K562 (cell line): ENCODE data around the gene IQGAP3. TPM values are rescaled to one million over a fixed set of nuclear protein-coding genes. Genes with fewer than 3 reads are reported as not detected.

ENCODE experiments used
- ATAC-seq: fragments of 200-7000 bp; cut with Tn5 transposase; 3 replicates; pipeline ENCODE4 v1.9.1; 2020; ENCODE audit warnings: moderate library complexity
- BruUV-seq: library from RNA; stranded (reverse); fragments of 400-500 nt; replicated peaks from 2 replicates; lab custom pipeline; 2021; lab: Mats Ljungman, UMichigan
- CTCF ChIA-PET: fragments of 300-600 bp; formaldehyde crosslinking; extraction: SDS; loops from one replicate; lab custom pipeline; 2021; ENCODE audit warnings: low intra/inter-chr PET ratio; lab: Yijun Ruan, JAX
- POLR2A ChIA-PET: fragments of 300-600, 350-650 bp; sonication (Branson Sonifier 250); formaldehyde crosslinking; extraction: SDS; loops from one replicate; lab custom pipeline; 2021; ENCODE audit warnings: antibody characterized with exemption, inconsistent platforms; lab: Yijun Ruan, JAX
- DNase-seq, 4 experiments: peaks; one replicate each; pipeline versions ENCODE4 v3.0.0 to v3.0.0-alpha.2; 2011 to 2018; ENCODE audit warnings: low spot score in 3 of 4, mixed read lengths in 3 of 4; ENCODE audit errors: extremely low read depth in 1 of 4
- FAIRE-seq: peaks from 2 replicates; lab custom pipeline; 2011; peaks lifted over from hg19 to GRCh38; lab: Jason Lieb, UNC
- H2AFZ ChIP-seq: 2 replicates; pipeline ENCODE4 v1.6.0; 2011; ENCODE audit warnings: low read depth, low read length, control low read depth, inconsistent platforms
- H3K27ac ChIP-seq: fragments of 200-600 bp; 3 replicates; pipeline ENCODE4 v1.8.0; 2011; ENCODE audit warnings: low read depth, mild to moderate bottlenecking, control low read depth, inconsistent platforms, low read length, moderate library complexity, mixed read lengths; ENCODE audit errors: extremely low read depth
- H3K27me3 ChIP-seq, 2 experiments: fragments of 300-600 bp in 1 of 2; 2 replicates in 1 of 2; 3 replicates in 1 of 2; pipeline versions ENCODE4 v1.6.0 to v1.8.0; 2011; ENCODE audit warnings: inconsistent platforms in 2 of 2, low read length in 2 of 2, mild to moderate bottlenecking in 1 of 2, mixed read lengths in 1 of 2, moderate library complexity in 1 of 2; ENCODE audit not compliant: control insufficient read depth in 2 of 2, insufficient read depth in 2 of 2
- H3K36me3 ChIP-seq: fragments of 300-600 bp; 3 replicates; pipeline ENCODE4 v1.8.0; 2011; ENCODE audit warnings: mild to moderate bottlenecking, low read length, inconsistent platforms; ENCODE audit not compliant: control insufficient read depth, insufficient read depth
- H3K4me1 ChIP-seq, 2 experiments: fragments of 200-600 bp in 1 of 2; replicated peaks in 1 of 2; 2 replicates in 1 of 2; 3 replicates in 1 of 2; pipeline versions ENCODE4 v1.5.1 to v1.8.0; 2011; ENCODE audit warnings: inconsistent platforms in 2 of 2, low read length in 2 of 2, mild to moderate bottlenecking in 1 of 2, mixed read lengths in 1 of 2, moderate library complexity in 1 of 2; ENCODE audit not compliant: control insufficient read depth in 2 of 2, insufficient read depth in 2 of 2
- H3K4me2 ChIP-seq: 2 replicates; pipeline ENCODE4 v1.6.1; 2011; ENCODE audit warnings: low read length, control low read depth, inconsistent platforms, mixed read lengths; ENCODE audit not compliant: insufficient read depth
- H3K4me3 ChIP-seq: fragments of 200-600 bp; sonication (generic), shearing (Covaris generic); 2 replicates; pipeline ENCODE4 v1.5.1; 2016; ENCODE audit warnings: control low read depth, inconsistent platforms
- H3K79me2 ChIP-seq: fragments of 200-600 bp; 3 replicates; pipeline ENCODE4 v1.8.0; 2011; ENCODE audit warnings: low read length, inconsistent platforms; ENCODE audit not compliant: control insufficient read depth, insufficient read depth
- H3K9ac ChIP-seq, 2 experiments: 2 replicates each; pipeline versions ENCODE4 v1.6.0 to v1.6.1; 2011; ENCODE audit warnings: low read depth in 2 of 2, low read length in 2 of 2, control low read depth in 1 of 2, inconsistent platforms in 1 of 2, mild to moderate bottlenecking in 1 of 2, mixed read lengths in 1 of 2; ENCODE audit not compliant: insufficient read depth in 1 of 2
- H3K9me1 ChIP-seq: one replicate; pipeline ENCODE4 v1.6.0; 2011; ENCODE audit warnings: inconsistent platforms, mild to moderate bottlenecking, low read length, moderate library complexity; ENCODE audit not compliant: control insufficient read depth, insufficient read depth
- H3K9me3 ChIP-seq: replicated peaks from 2 replicates; pipeline ENCODE4 v1.5.1; 2011; ENCODE audit warnings: low read depth, low read length, inconsistent platforms; ENCODE audit not compliant: control insufficient read depth, insufficient read depth
- H4K20me1 ChIP-seq: replicated peaks from 2 replicates; pipeline ENCODE4 v1.6.1; 2011; ENCODE audit warnings: low read length, inconsistent platforms, mixed read lengths; ENCODE audit not compliant: control insufficient read depth, insufficient read depth
- C11orf30 ChIP-seq: fragments of 450-650 bp; IDR thresholded peaks from 2 replicates; pipeline ENCODE4 v1.6.1; 2016; ENCODE audit warnings: low read depth, mild to moderate bottlenecking
- ETS2 ChIP-seq: IDR thresholded peaks from 2 replicates; pipeline ENCODE4 v1.6.1; 2016; ENCODE audit warnings: borderline replicate concordance, missing genetic modification characterization, mild to moderate bottlenecking, moderate library complexity, missing compliant biosample characterization; ENCODE audit not compliant: poor library complexity, severe bottlenecking
- HDAC3 ChIP-seq: fragments of 450-650 bp; IDR thresholded peaks from 2 replicates; pipeline ENCODE4 v1.6.1; 2018; ENCODE audit warnings: borderline replicate concordance, mild to moderate bottlenecking, moderate library complexity; ENCODE audit not compliant: partially characterized antibody
- KLF16 ChIP-seq: IDR thresholded peaks from 2 replicates; pipeline ENCODE4 v1.6.1; 2016; ENCODE audit warnings: antibody characterized with exemption
- LCOR ChIP-seq: sonication (generic); formaldehyde crosslinking; IDR thresholded peaks from 2 replicates; pipeline ENCODE4 v1.8.0; 2022; ENCODE audit warnings: mild to moderate bottlenecking, missing genetic modification reagents
- MECOM ChIP-seq: fragments of 250-450 bp; sonication (Bioruptor Pico); IDR thresholded peaks from 2 replicates; pipeline ENCODE4 v1.8.0; 2022; ENCODE audit warnings: inconsistent platforms
- SIN3A ChIP-seq, 2 experiments: fragments of 150-350 bp in 1 of 2; IDR thresholded peaks; 2 replicates each; pipeline ENCODE4 v1.6.1; 2011 to 2016; ENCODE audit warnings: borderline replicate concordance in 2 of 2, low read depth in 2 of 2, low read length in 2 of 2, mild to moderate bottlenecking in 2 of 2, moderate library complexity in 2 of 2; ENCODE audit not compliant: control insufficient read depth in 1 of 2
- SMAD3 ChIP-seq: fragments of 450-650 bp; formaldehyde crosslinking; conservative IDR thresholded peaks from 2 replicates; pipeline ENCODE4 v1.4.0; 2020; ENCODE audit warnings: mild to moderate bottlenecking
- ZBTB7A ChIP-seq: IDR thresholded peaks from 2 replicates; pipeline ENCODE4 v1.6.1; 2011; ENCODE audit warnings: low read depth, mild to moderate bottlenecking, low read length, moderate library complexity, borderline replicate concordance; ENCODE audit not compliant: control insufficient read depth
- WGBS: fragments of 100-300 bp; shearing (Covaris generic); methylation state at CpG from one replicate; pipeline ENCODE4 v1.1.6; 2016; ENCODE audit warnings: low coverage, mixed read lengths; ENCODE audit not compliant: insufficient coverage; ENCODE audit errors: missing lambda C conversion rate; 5-methylcytosine and 5-hydroxymethylcytosine counted together
- in situ Hi-C: fragments of 300-500 bp; cut with MboI; formaldehyde crosslinking; loops from 4 replicates; pipeline ENCODE4 v1.15.0; 2018; ENCODE audit warnings: inconsistent platforms, mixed read lengths
- intact Hi-C: fragments of 100-400 bp; cut with micrococcal nuclease; formaldehyde crosslinking; loops from 2 replicates; pipeline ENCODE4 v1.14.2; 2022
- polyA plus RNA-seq, 8 experiments: library from polyadenylated mRNA; depleted of rRNA in 4 of 8; stranded (reverse) in 5 of 8; unstranded in 3 of 8; fragments of >200 nt; fragmentation: Nextera tagmentation in 2 of 8; fragmentation: Illumina TruSeq in 1 of 8; extraction: Ambion mirVana in 2 of 8; extraction: Trizol in 1 of 8; gene quantifications; 2 replicates each; pipeline versions ENCODE4 v1.2.1 to v1.2.3, GENCODE V29; 2011 to 2014; ENCODE audit warnings: inconsistent platforms in 1 of 8, missing spikeins in 1 of 8
- total RNA-seq, 7 experiments: library from RNA; depleted of rRNA in 6 of 7; stranded (reverse); fragments of >200 nt in 6 of 7; fragmentation: Illumina TruSeq in 2 of 7; extraction: Trizol in 2 of 7; gene quantifications; 2 replicates each; pipeline versions ENCODE4 v1.2.1 to v1.2.3, GENCODE V29; 2011 to 2021; ENCODE audit warnings: low replicate concordance in 1 of 7
- TF ChIP-seq, protein P1 (sequence below): fragments of 450-650 bp; IDR thresholded peaks from 2 replicates; pipeline ENCODE4 v1.6.1; 2017; ENCODE audit warnings: antibody characterized with exemption, mild to moderate bottlenecking
- TF ChIP-seq, protein P2 (sequence below): sonication (generic); formaldehyde crosslinking; IDR thresholded peaks from 2 replicates; pipeline ENCODE4 v1.8.1; 2023; ENCODE audit warnings: mild to moderate bottlenecking, missing genetic modification reagents, moderate library complexity
- TF ChIP-seq, protein P3 (sequence below): fragments of 250-450 bp; sonication (Bioruptor Pico); IDR thresholded peaks from 2 replicates; pipeline ENCODE4 v1.5.0; 2021; ENCODE audit warnings: mild to moderate bottlenecking, moderate library complexity

Gene IQGAP3
- total and polyA plus RNA-seq, 9 of the 15 experiments (the other 6 are each of a cell fraction or from before 2014, with no cell fraction given) = 1.4 to 16.6 (median 11.9) TPM

DNA sequence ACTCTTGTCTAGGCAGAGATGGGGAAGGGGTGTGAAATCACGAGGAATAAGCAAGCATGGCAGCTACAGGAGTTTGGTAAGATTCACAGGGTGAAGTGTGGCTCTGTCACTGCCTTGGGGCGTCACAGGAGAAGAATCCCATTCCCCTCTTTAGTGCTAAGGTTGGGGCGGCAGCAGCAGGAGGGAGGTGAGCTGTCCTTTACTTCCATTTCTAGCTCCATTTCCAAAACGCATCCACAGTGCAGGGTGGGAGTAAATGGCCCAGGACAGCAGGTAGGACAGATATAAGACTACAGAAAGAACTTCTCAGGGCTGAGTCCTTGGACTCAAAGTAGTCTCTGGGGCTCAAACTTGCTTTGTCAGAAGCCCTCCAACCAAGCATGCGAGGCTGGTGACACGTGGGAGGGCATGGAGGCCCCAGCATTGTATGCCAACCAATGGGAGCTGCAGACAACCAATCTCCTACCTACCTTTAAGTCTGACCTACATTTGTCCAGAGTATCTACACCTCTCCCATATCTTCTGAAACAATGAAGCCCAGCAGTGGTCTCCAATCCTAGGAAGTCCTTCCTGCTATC, 80.3 kb downstream of the IQGAP3 start:
- H3K27ac ChIP-seq = peak overlapping the region; percentile 71
- TF ChIP-seq, protein P1, sequence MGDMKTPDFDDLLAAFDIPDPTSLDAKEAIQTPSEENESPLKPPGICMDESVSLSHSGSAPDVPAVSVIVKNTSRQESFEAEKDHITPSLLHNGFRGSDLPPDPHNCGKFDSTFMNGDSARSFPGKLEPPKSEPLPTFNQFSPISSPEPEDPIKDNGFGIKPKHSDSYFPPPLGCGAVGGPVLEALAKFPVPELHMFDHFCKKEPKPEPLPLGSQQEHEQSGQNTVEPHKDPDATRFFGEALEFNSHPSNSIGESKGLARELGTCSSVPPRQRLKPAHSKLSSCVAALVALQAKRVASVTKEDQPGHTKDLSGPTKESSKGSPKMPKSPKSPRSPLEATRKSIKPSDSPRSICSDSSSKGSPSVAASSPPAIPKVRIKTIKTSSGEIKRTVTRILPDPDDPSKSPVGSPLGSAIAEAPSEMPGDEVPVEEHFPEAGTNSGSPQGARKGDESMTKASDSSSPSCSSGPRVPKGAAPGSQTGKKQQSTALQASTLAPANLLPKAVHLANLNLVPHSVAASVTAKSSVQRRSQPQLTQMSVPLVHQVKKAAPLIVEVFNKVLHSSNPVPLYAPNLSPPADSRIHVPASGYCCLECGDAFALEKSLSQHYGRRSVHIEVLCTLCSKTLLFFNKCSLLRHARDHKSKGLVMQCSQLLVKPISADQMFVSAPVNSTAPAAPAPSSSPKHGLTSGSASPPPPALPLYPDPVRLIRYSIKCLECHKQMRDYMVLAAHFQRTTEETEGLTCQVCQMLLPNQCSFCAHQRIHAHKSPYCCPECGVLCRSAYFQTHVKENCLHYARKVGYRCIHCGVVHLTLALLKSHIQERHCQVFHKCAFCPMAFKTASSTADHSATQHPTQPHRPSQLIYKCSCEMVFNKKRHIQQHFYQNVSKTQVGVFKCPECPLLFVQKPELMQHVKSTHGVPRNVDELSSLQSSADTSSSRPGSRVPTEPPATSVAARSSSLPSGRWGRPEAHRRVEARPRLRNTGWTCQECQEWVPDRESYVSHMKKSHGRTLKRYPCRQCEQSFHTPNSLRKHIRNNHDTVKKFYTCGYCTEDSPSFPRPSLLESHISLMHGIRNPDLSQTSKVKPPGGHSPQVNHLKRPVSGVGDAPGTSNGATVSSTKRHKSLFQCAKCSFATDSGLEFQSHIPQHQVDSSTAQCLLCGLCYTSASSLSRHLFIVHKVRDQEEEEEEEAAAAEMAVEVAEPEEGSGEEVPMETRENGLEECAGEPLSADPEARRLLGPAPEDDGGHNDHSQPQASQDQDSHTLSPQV = peak; percentile 55
- TF ChIP-seq LCOR (CRISPR knock-in tag) = peak; percentile 32; the same call in 1 of the 2 replicates
- TF ChIP-seq, protein P2, sequence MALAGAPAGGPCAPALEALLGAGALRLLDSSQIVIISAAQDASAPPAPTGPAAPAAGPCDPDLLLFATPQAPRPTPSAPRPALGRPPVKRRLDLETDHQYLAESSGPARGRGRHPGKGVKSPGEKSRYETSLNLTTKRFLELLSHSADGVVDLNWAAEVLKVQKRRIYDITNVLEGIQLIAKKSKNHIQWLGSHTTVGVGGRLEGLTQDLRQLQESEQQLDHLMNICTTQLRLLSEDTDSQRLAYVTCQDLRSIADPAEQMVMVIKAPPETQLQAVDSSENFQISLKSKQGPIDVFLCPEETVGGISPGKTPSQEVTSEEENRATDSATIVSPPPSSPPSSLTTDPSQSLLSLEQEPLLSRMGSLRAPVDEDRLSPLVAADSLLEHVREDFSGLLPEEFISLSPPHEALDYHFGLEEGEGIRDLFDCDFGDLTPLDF (CRISPR knock-in tag) = no peak
- no peak for TF ChIP-seq ETS2 (tag)
- no peak for TF ChIP-seq MECOM (CRISPR knock-in tag)
- no peak for TF ChIP-seq ZBTB7A
- 0 out of 4 replicates have a peak, but pooled peaks of 1 of the 2 experiments have one; percentile 62 for TF ChIP-seq SIN3A (IDR thresholded peaks at IDR 0.05; ENCODE audit: borderline replicate concordance in 2 of 2, control insufficient read depth in 1 of 2, low read depth in 2 of 2, low read length in 2 of 2)
- TF ChIP-seq SMAD3 (CRISPR knock-in tag) = no peak
- TF ChIP-seq HDAC3 = no peak
- TF ChIP-seq, protein P3, sequence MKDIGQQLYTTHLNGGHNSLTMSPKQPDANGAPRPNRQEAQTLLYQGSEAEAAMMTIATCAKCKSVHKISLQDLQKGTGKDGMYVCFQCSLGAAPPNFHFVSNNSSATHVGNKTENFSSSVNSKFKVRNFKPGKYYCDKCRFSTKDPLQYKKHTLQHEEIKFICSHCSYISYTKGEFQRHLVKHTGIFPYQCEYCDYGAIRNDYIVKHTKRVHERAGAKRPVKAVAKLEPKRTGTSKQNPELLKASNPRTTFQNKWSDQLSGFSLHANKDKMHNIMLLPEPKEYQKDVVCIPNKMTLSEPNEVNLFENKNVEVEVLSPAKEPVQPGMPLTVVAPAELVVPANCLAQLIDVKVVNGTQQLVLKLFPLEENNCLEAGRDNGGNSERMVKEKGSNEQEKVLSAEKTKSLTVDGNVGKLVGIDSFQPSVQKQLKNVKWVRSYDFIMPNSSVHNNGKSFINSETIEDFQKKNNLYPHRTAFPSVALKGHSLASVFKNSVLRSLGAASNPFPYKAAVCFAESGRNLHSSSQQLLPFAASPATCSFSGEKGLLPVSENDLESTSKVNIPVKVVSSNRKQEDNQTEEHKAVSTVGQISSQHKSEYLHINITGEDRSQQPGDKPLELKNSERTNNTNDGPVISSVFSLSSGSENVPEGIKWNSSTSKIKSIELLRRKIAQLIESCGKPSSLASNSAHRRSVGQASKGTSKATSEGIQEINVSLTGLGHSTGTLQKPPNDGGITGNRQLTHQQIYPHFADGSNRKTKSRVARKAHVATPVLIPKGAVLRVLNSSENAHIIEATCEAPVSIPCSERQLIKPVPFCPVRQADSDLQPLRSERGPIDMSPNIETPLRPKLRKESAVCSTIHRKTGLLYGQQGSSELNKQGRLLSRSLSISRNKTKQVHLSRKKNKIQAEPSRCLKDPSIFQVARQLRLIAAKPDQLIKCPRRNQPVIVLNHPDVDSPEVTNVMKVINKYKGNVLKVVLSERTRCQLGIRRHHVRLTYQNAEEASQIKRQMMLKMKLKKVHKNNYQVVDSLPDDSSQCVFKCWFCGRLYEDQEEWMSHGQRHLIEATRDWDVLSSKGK = no peak
- no peak for TF ChIP-seq C11orf30
- no peak for TF ChIP-seq KLF16

More for the DNA sequence above, 80.3 kb downstream of the IQGAP3 start:
- DNase-seq (no peak), FAIRE-seq (no peak), ATAC-seq (peak; percentile 7; the same call in 2 of the 3 replicates)
- H3K4me1 ChIP-seq = peaks cover 73 to 81% of the 10 kb centered on the region in 2 experiments
- H3K9me1 ChIP-seq = peaks cover 21% of the 10 kb centered on the region
- peaks cover 52% of the 10 kb centered on the region for H4K20me1 ChIP-seq
- peak overlapping the region; percentile 27; a peak in 3 of 4 replicates for H3K9ac ChIP-seq
- TSS peak; percentile 100 for BruUV-seq
- intact Hi-C loops = no loop called here
- WGBS = 28% methylated on average over 6 of the region's 6 CpGs
- peaks cover 96% of the 10 kb centered on the region for H3K79me2 ChIP-seq
- CTCF ChIA-PET = no interaction called here
- H3K27me3 ChIP-seq = no peaks in the 10 kb centered on the region
- peaks cover 10% of the 10 kb centered on the region; the same call in 2 of the 3 replicates for H3K36me3 ChIP-seq
- POLR2A ChIA-PET = interaction anchor here (0.6 to 7.3 kb wide), 7 partner anchors 9 to 99 kb away, joined by 3 to 62 read pairs (median 4); partner anchors contain the start of genes MEF2D and NAXE
- H3K9me3 ChIP-seq = no peaks in the 10 kb centered on the region
- H2AFZ ChIP-seq = no peak overlapping the region
- in situ Hi-C loops = no loop called here
- H3K4me3 ChIP-seq = no peak overlapping the region
- peak overlapping the region; percentile 45 for H3K4me2 ChIP-seq
